ENCODE results near the gene RNF39. TPM values are rescaled to one million over a fixed set of nuclear protein-coding genes. Genes with fewer than 3 reads are reported as not detected.

Gene RNF39
- total and polyA plus RNA-seq, 2 experiments from 2014 or later = 0.50 to 0.94 TPM

GRCh38 chr6:30071081-30071818 is 4.3 kb downstream of the RNF39 start:
- H3K4me1 Mint-ChIP-seq = peaks cover 34% of the 10 kb centered on the region
- TF ChIP-seq ETS1 (IDR thresholded peaks at IDR 0.05) (no peak), CTCF (conservative IDR thresholded peaks at IDR 0.05; ENCODE audit: low read depth in 2 of 2) (peak; percentile 10 to 51; a peak in 2 of 4 replicates), EZH2 (IDR thresholded peaks at IDR 0.05; ENCODE audit: low read depth, unreplicated experiment) (peak; percentile 55), ZNF114 (CRISPR knock-in tag; IDR thresholded peaks at IDR 0.05) (no peak)
- H3K9me3 Mint-ChIP-seq = peaks cover 2% of the 10 kb centered on the region; the same call in 1 of the 3 replicates
- DNase-seq (ENCODE audit: low spot score) (peak; percentile 66), ATAC-seq (peak; percentile 5)
- peaks cover 63% of the 10 kb centered on the region for H3K27me3 Mint-ChIP-seq (ENCODE audit: insufficient read depth, low read depth, poor library complexity)
- H3K4me2 ChIP-seq = peak overlapping the region; percentile 78
- H3K79me2 ChIP-seq (replicated peaks; ENCODE audit: insufficient read depth) = no peaks in the 10 kb centered on the region
- H4K20me1 ChIP-seq (replicated peaks; ENCODE audit: insufficient read depth) = peaks cover 6% of the 10 kb centered on the region; the same call in 1 of the 2 replicates
- no peak overlapping the region for H3K27ac ChIP-seq (ENCODE audit: low read depth)
- no peak overlapping the region for H3K27ac Mint-ChIP-seq
- peaks cover 4% of the 10 kb centered on the region; the same call in 1 of the 3 replicates for H3K36me3 Mint-ChIP-seq (ENCODE audit: low read depth)
- H3K27me3 ChIP-seq (ENCODE audit: insufficient read depth) = peaks cover 69% of the 10 kb centered on the region
- peaks cover 23% of the 10 kb centered on the region for H3K4me1 ChIP-seq (ENCODE audit: insufficient read depth)
- H2AFZ ChIP-seq = peak overlapping the region; percentile 83
- no peaks in the 10 kb centered on the region for H3K36me3 ChIP-seq (ENCODE audit: insufficient read depth)
- H3F3A ChIP-seq (replicated peaks; ENCODE audit: low read depth) = peaks cover 9% of the 10 kb centered on the region; the same call in 1 of the 2 replicates
- H3K4me3 Mint-ChIP-seq = peak overlapping the region; percentile 60
- H3K4me3 ChIP-seq = peak overlapping the region; percentile 57
- peaks cover 2% of the 10 kb centered on the region; the same call in 1 of the 2 replicates for H3K9me2 ChIP-seq (ENCODE audit: insufficient read depth)

GRCh38 chr6:30067460-30068139 is 8.0 kb downstream of the RNF39 start:
- Mint-ChIP-seq H3K27ac (peak overlapping the region; percentile 88), H3K27me3 (ENCODE audit: insufficient read depth, low read depth, poor library complexity) (peaks cover 31% of the 10 kb centered on the region), H3K4me1 (peaks cover 24% of the 10 kb centered on the region), H3K36me3 (ENCODE audit: low read depth) (peaks cover 4% of the 10 kb centered on the region; the same call in 2 of the 3 replicates), H3K9me3 (no peaks in the 10 kb centered on the region), H3K4me3 (peak overlapping the region; percentile 87)
- Histone ChIP-seq H3K79me2 (replicated peaks; ENCODE audit: insufficient read depth) (no peaks in the 10 kb centered on the region), H4K20me1 (replicated peaks; ENCODE audit: insufficient read depth) (peaks cover 5% of the 10 kb centered on the region; the same call in 1 of the 2 replicates), H3K27ac (ENCODE audit: low read depth) (no peak overlapping the region), H3K27me3 (ENCODE audit: insufficient read depth) (peaks cover 32% of the 10 kb centered on the region), H3K4me2 (peak overlapping the region; percentile 77), H3K4me1 (ENCODE audit: insufficient read depth) (peaks cover 16% of the 10 kb centered on the region), H2AFZ (no peak overlapping the region), H3K36me3 (ENCODE audit: insufficient read depth) (no peaks in the 10 kb centered on the region), H3K4me3 (peak overlapping the region; percentile 87), H3F3A (replicated peaks; ENCODE audit: low read depth) (peaks cover 11% of the 10 kb centered on the region; the same call in 1 of the 2 replicates), H3K9me2 (ENCODE audit: insufficient read depth) (peaks cover 2% of the 10 kb centered on the region; the same call in 1 of the 2 replicates)
- peak; percentile 72; the same call in 2 of the 3 replicates for ATAC-seq
- peak; percentile 96 for DNase-seq (ENCODE audit: low spot score)
- TF ChIP-seq EZH2 (IDR thresholded peaks at IDR 0.05; ENCODE audit: low read depth, unreplicated experiment) = no peak
- TF ChIP-seq JUNB (IDR thresholded peaks at IDR 0.05; ENCODE audit: unreplicated experiment) = no peak
- no peak for TF ChIP-seq POLR2AphosphoS5 (IDR thresholded peaks at IDR 0.05; ENCODE audit: low read depth)
- no peak for TF ChIP-seq STAT1 (IDR thresholded peaks at IDR 0.05; ENCODE audit: unreplicated experiment)
- no peak for TF ChIP-seq ZNF462 (CRISPR knock-in tag; IDR thresholded peaks at IDR 0.05)
- no peak for TF ChIP-seq NANOG (IDR thresholded peaks at IDR 0.05; ENCODE audit: borderline replicate concordance)
